HEK293T (cell line): ENCODE measurements around the gene HOXA11.

Experiments
- CTCF ChIA-PET: fragments of 350-600 bp; formaldehyde crosslinking; extraction: SDS; loops from one replicate; lab custom pipeline; 2021; ENCODE audit warnings: antibody characterized with exemption, inconsistent platforms; lab: Yijun Ruan, JAX
- POLR2A ChIA-PET: fragments of 350-600 bp; formaldehyde crosslinking; extraction: SDS; loops from one replicate; lab custom pipeline; 2020; ENCODE audit warnings: antibody characterized with exemption, inconsistent platforms; lab: Yijun Ruan, JAX
- DNase-seq: peaks from one replicate; pipeline ENCODE4 v3.0.0; 2012; ENCODE audit warnings: mixed read lengths; ENCODE audit errors: extremely low spot score
- ARNT ChIP-seq: fragments of 450-650 bp; IDR thresholded peaks from 2 replicates; pipeline ENCODE4 v1.6.1; 2017; ENCODE audit warnings: mild to moderate bottlenecking
- BHLHE40 ChIP-seq: fragments of 450-650 bp; IDR thresholded peaks from 2 replicates; pipeline ENCODE4 v1.6.1; 2016; ENCODE audit warnings: mild to moderate bottlenecking, moderate library complexity, borderline replicate concordance
- CTBP1 ChIP-seq: fragments of 450-650 bp; IDR thresholded peaks from 2 replicates; pipeline ENCODE4 v1.6.1; 2016; ENCODE audit warnings: borderline replicate concordance
- ELF4 ChIP-seq: fragments of 450-650 bp; IDR thresholded peaks from 2 replicates; pipeline ENCODE4 v1.6.1; 2017; ENCODE audit warnings: antibody characterized with exemption
- FOXA1 ChIP-seq: fragments of 450-650 bp; IDR thresholded peaks from 2 replicates; pipeline ENCODE4 v1.6.1; 2016; ENCODE audit warnings: mild to moderate bottlenecking
- FOXK2 ChIP-seq: fragments of 450-650 bp; IDR thresholded peaks from 2 replicates; pipeline ENCODE4 v1.6.1; 2016; ENCODE audit warnings: mild to moderate bottlenecking
- HDGF ChIP-seq: fragments of 450-650 bp; IDR thresholded peaks from 2 replicates; pipeline ENCODE4 v1.6.1; 2017; ENCODE audit warnings: antibody characterized with exemption, borderline replicate concordance
- L3MBTL2 ChIP-seq: fragments of 450-650 bp; conservative IDR thresholded peaks from 2 replicates; pipeline ENCODE4 v1.6.1; 2016; ENCODE audit warnings: mild to moderate bottlenecking
- LEF1 ChIP-seq: fragments of 450-650 bp; IDR thresholded peaks from 2 replicates; pipeline ENCODE4 v1.6.1; 2017; ENCODE audit warnings: mild to moderate bottlenecking, borderline replicate concordance
- NFRKB ChIP-seq: fragments of 450-650 bp; IDR thresholded peaks from 2 replicates; pipeline ENCODE4 v1.6.1; 2016; ENCODE audit warnings: mild to moderate bottlenecking, moderate library complexity
- SP1 ChIP-seq: fragments of 450-650 bp; IDR thresholded peaks from 2 replicates; pipeline ENCODE4 v1.6.1; 2017
- SUZ12 ChIP-seq: fragments of 450-650 bp; IDR thresholded peaks from 2 replicates; pipeline ENCODE4 v1.6.1; 2016; ENCODE audit warnings: mild to moderate bottlenecking
- TARDBP ChIP-seq: fragments of 450-650 bp; IDR thresholded peaks from 2 replicates; pipeline ENCODE4 v1.6.1; 2016
- ZNF384 ChIP-seq: fragments of 450-650 bp; IDR thresholded peaks from 2 replicates; pipeline ENCODE4 v1.6.1; 2016
- TF ChIP-seq, protein P1 (sequence below): fragments of 450-650 bp; IDR thresholded peaks from 2 replicates; pipeline ENCODE4 v1.6.1; 2016

Gene HOXA11

DNA sequence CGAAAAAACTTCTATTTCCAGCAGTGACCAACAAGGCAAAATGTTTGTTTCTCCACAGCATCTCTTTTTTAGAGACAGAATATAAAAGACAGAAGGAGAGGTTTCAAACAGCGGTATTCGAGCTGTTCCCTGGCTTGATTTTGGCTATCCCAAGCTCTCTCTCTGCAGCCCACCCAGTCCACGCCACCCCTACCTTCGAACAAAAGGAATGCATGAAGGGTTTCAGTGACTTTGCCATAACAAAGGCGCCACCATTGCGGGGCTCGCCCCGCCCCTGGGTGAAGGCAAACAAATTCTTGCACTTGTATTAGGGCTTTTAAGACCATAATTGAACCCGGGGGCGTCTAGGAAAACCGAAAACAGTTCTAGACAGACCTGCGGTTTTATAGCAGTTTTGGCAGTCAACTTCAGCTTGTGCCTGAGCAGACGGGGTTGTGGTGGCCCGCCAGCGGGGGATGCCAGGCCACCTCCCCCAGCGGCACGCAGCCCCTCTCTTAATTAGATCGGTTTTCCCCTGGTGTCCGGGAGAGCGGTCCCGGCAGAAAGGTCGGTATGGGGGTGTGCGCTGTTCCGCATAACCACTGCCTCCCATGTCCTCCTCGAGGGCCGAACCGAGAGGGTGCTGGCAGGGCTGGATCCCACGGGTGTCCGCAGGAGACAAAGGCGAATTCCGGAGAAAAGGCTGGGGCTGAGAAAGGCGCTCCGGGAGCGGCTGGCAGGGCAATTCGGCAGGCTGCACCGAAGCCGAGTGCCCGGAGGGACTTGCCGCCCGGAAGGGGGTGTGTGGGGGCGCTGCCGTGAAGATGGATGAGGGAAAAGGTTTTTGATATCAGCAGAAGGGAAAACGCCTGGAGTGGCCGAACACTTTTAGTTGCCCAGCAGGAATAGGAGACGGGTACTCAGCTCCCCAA is 2.7 kb upstream of the HOXA11 start:
- TF ChIP-seq, protein P1, sequence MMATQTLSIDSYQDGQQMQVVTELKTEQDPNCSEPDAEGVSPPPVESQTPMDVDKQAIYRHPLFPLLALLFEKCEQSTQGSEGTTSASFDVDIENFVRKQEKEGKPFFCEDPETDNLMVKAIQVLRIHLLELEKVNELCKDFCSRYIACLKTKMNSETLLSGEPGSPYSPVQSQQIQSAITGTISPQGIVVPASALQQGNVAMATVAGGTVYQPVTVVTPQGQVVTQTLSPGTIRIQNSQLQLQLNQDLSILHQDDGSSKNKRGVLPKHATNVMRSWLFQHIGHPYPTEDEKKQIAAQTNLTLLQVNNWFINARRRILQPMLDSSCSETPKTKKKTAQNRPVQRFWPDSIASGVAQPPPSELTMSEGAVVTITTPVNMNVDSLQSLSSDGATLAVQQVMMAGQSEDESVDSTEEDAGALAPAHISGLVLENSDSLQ = no peak
- TF ChIP-seq FOXK2 = no peak
- TF ChIP-seq SP1 = no peak
- TF ChIP-seq SUZ12 = no peak
- 0 out of 2 replicates have a peak, but pooled peaks have one; percentile 4 for TF ChIP-seq ARNT
- TF ChIP-seq BHLHE40 = no peak
- TF ChIP-seq FOXA1 = no peak
- POLR2A ChIA-PET = interaction anchor here (0.9 to 10.3 kb wide), 9 partner anchors 8 to 419 kb away, joined by 3 to 215 read pairs (median 5); partner anchors contain the start of genes HOXA10, HOXA13, HOXA3 and HOXA7
- DNase-seq = no peak
- CTCF ChIA-PET = interaction anchor here (0.7 to 1.7 kb wide), 6 partner anchors 8 to 411 kb away, joined by 3 to 8 read pairs (median 4); partner anchors contain the start of gene HOXA13

DNA sequence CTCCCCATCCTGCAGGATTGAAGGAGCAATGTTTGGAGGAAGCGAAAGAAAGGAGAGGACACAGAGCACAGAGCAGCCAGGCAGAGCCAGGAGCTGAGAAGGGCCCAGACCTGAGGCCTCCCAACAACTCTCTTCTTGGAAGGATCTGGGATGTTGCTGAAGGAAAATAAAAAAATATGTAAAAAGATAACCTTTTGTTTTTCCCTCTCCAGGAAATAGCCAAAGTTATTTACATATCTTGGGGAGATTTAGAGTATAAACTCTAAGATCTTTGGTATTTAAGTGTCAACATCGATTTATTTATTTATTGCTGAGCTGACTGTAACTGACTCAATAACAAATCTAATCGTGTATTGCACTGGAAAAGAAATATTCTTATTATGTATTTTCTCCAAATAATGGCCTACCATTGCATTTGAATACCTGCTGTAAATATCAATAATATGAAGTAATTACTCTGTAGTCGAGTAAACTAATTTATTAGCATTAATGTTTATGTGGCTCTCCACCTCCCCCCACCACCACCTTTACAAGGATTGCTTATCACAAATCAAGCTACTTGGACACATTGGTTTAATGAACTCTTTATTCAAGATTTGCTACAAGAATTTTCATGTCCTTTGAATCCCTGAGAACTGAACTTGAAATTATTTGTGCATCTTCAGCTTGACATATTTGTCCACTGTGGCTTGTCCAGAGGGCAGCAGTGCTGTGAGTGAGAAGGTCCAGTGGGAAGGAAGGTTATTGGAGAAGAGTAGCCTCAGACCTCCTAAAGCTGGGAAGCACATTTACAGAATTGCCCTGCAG is 1.8 kb upstream of the HOXA11 start:
- DNase-seq = no peak
- ChIA-PET CTCF (interaction anchor here (0.6 to 1.4 kb wide), 7 partner anchors 9 to 1313 kb away, joined by 3 to 6 read pairs (median 3); partner anchors contain the start of gene HOXA13), POLR2A (interaction anchor here (0.7 to 10.3 kb wide), 13 partner anchors 8 to 420 kb away, joined by 3 to 215 read pairs (median 5); partner anchors contain the start of genes HOXA10, HOXA13, HOXA3 and HOXA7)
- TF ChIP-seq, protein P1 = no peak
- no peak for TF ChIP-seq ARNT
- no peak for TF ChIP-seq BHLHE40
- TF ChIP-seq ZNF384 = no peak
- TF ChIP-seq SP1 = no peak
- TF ChIP-seq LEF1 = no peak
- TF ChIP-seq FOXK2 = no peak
- TF ChIP-seq SUZ12 = no peak
- no peak for TF ChIP-seq HDGF
- no peak for TF ChIP-seq FOXA1
- TF ChIP-seq NFRKB = no peak

DNA sequence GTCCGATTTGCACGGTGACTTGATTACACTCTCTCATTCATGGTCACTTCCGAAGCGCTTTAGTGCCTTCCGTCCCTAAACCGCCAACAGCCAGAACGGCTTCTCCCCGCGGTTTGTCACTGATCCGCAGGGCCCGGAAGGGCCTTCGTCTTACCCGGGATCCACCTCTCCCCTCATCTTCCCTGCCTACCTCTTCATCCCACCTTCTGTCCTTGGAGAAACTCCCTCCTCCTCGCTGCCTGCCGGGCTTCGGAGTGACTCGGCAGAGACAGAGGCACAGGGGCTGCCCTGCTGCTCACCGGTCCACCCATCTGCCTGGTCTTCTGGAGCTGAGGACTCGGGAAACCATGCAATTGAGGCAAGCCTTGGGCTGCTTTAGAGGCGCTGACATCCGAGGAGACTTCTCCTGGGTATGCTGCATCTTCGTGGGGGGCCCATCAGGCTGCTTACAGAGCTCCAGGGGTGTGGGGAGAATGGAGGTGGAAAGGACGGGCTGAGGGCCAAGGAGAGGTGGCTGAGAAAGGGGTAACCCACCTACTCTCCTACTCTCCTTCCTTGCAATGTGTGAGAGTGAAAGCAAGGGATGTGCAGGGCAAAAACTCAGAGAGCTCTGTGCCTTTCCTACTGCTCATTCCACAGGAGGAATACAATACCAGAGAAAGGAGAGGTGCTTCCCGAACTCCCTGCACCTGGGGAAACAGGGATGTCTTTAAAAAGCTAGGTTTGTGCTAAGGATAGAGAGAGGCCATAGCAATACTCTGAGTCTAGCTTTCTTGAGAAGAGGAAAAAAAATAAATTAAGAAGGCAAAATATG is 1.0 kb upstream of the HOXA11 start:
- CTCF ChIA-PET = interaction anchor here (0.6 to 1.4 kb wide), 4 partner anchors 9 to 36 kb away, joined by 3 to 4 read pairs (median 3); partner anchors contain the start of gene HOXA13
- TF ChIP-seq HDGF = peak; percentile 66; the same call in 1 of the 2 replicates
- no peak for TF ChIP-seq CTBP1
- POLR2A ChIA-PET = interaction anchor here (0.9 to 10.3 kb wide), 10 partner anchors 10 to 420 kb away, joined by 3 to 215 read pairs (median 6); partner anchors contain the start of genes HOXA10, HOXA13, HOXA3 and HOXA7

DNA sequence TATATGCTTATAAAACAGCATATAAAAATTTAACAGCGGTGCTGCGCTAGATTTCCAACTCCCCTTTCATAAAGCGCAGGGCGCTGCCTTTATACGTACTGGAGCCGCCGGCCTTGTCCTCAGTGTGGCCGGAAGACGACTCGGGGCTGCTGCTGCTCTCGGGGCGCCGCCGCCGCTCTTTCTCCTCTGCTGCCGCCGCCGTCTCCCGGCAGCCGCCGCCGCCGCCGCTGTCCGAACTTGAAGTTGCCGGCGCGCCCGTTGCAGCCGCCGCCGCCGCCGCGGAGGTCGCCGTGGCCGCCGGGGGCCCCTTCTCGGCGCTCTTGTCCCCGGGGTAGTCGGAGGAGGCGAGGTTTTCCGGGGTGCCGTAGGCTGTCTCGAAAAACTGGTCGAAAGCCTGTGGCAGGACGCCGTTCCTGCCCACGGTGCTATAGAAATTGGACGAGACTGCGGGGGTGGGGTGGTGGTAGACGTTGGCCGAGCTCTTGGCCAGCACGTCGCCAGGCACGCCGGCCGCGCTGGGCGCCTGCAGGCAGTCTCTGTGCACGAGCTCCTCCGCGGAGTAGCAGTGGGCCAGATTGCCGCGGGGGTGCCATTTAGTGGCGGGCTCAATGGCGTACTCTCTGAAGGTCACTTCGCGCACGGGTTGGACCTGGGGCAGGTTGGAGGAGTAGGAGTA is 557 bp downstream of the HOXA11 start:
- CTCF ChIA-PET = interaction anchor here (0.6 to 1.3 kb wide), 4 partner anchors 12 to 986 kb away, joined by 3 to 4 read pairs (median 4); partner anchors contain the start of gene HOXA13
- DNase-seq = no peak
- TF ChIP-seq HDGF (no peak), L3MBTL2 (no peak), ZNF384 (no peak), NFRKB (no peak), FOXK2 (no peak), SUZ12 (no peak), SP1 (no peak), CTBP1 (no peak), ARNT (no peak), ELF4 (no peak), TARDBP (no peak)
- POLR2A ChIA-PET = interaction anchor here (0.6 to 10.3 kb wide), 16 partner anchors 13 to 988 kb away, joined by 3 to 215 read pairs (median 5); partner anchors contain the start of genes CBX3, HNRNPA2B1, HOXA10 and HOXA13

More for the DNA sequence above, 1.0 kb upstream of the HOXA11 start:
- no peak for DNase-seq

DNA sequence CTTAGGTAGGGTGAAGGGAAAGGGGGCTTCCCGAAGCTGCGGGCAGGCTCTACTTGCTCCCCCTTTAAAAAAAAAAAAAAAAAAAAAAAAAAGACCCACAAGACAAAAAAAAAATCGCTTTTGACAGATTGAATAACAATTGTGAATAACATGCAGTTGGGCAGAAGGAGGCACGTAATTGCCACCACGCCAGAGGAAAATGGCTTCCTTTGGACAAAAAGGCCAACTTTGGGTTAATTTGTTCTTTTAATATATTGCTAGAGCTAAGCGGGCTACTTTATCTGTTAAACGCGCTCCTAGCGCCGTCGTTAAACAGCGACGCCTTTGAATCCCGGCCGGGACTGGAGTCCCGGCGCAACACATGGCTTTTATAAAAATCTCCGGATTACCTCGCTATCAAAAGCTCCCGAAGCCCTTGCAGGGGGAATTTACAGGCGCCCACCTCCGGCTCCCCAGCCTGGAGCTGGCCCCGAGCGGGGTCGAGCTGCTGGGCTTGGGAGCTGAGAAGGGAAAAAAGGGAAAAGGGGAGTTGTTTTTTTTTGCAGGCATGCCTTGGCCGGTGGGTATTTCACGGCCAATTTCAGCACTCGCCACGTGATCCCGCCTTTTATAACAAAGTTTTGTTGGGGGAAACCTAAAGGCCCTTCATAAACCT is 1.2 kb downstream of the HOXA11 start:
- POLR2A ChIA-PET = interaction anchor here (0.6 to 10.3 kb wide), 12 partner anchors 12 to 983 kb away, joined by 3 to 215 read pairs (median 9); partner anchors contain the start of genes CBX3, HNRNPA2B1, HOXA10 and HOXA13
- CTCF ChIA-PET = interaction anchor here (0.6 to 1.3 kb wide), 4 partner anchors 12 to 986 kb away, joined by 3 to 4 read pairs (median 4); no protein-coding TSS in a partner anchor

More for the DNA sequence above, 1.2 kb downstream of the HOXA11 start:
- DNase-seq = no peak
- TF ChIP-seq FOXA1 = no peak
- TF ChIP-seq CTBP1 = no peak
- peak; percentile 53 for TF ChIP-seq L3MBTL2
- TF ChIP-seq SP1 = no peak
